SK-N-SH treated with all-trans-retinoic acid at 6 μM for 48 hours (cell line): ENCODE data around the gene ADAM33.

Experiments
- ATAC-seq: fragments of 200-7000 bp; cut with Tn5 transposase; 3 replicates; pipeline ENCODE4 v1.9.1; 2020; ENCODE audit warnings: mild to moderate bottlenecking, moderate library complexity
- BACH2 ChIP-seq: fragments of 250-450 bp; sonication (Bioruptor Pico); IDR thresholded peaks from 2 replicates; pipeline ENCODE4 v1.9.0; 2021; ENCODE audit warnings: mild to moderate bottlenecking, borderline replicate concordance
- ESRRG ChIP-seq: fragments of 250-450 bp; sonication (Bioruptor Pico); IDR thresholded peaks from 2 replicates; pipeline ENCODE4 v1.6.1; 2021; ENCODE audit warnings: mild to moderate bottlenecking
- GLIS3 ChIP-seq: fragments of 250-450 bp; sonication (Bioruptor Pico); IDR thresholded peaks from 2 replicates; pipeline ENCODE4 v1.5.0; 2020; ENCODE audit warnings: mild to moderate bottlenecking, moderate library complexity
- ISL1 ChIP-seq: fragments of 250-450 bp; sonication (Bioruptor Pico); IDR thresholded peaks from 2 replicates; pipeline ENCODE4 v2.1.2; 2022; ENCODE audit warnings: mild to moderate bottlenecking, moderate library complexity
- PPARA ChIP-seq: fragments of 250-450 bp; sonication (Bioruptor Pico); IDR thresholded peaks from 2 replicates; pipeline ENCODE4 v1.5.0; 2020; ENCODE audit warnings: mild to moderate bottlenecking, borderline replicate concordance
- RARB ChIP-seq: fragments of 250-450 bp; sonication (Bioruptor Pico); IDR thresholded peaks from 2 replicates; pipeline ENCODE4 v1.8.0; 2021; ENCODE audit warnings: mild to moderate bottlenecking, moderate library complexity
- TCF4 ChIP-seq: fragments of 250-450 bp; sonication (Bioruptor Pico); IDR thresholded peaks from 2 replicates; pipeline ENCODE4 v1.8.0; 2021; ENCODE audit warnings: mild to moderate bottlenecking, moderate library complexity, borderline replicate concordance
- TOX ChIP-seq: fragments of 250-450 bp; sonication (Bioruptor Pico); IDR thresholded peaks from 2 replicates; pipeline ENCODE4 v1.8.0; 2021; ENCODE audit warnings: mild to moderate bottlenecking, moderate library complexity, borderline replicate concordance
- ZC3H10 ChIP-seq: fragments of 250-450 bp; sonication (Bioruptor Pico); IDR thresholded peaks from 2 replicates; pipeline ENCODE4 v1.5.1; 2021; ENCODE audit warnings: mild to moderate bottlenecking, moderate library complexity
- ZFP3 ChIP-seq: fragments of 250-450 bp; sonication (Bioruptor Pico); IDR thresholded peaks from 2 replicates; pipeline ENCODE4 v1.5.0; 2020; ENCODE audit warnings: mild to moderate bottlenecking, moderate library complexity
- ZFP30 ChIP-seq: fragments of 450-650 bp; formaldehyde crosslinking; IDR thresholded peaks from 2 replicates; pipeline ENCODE4 v1.5.0; 2022; ENCODE audit warnings: mild to moderate bottlenecking, moderate library complexity
- ZNF565 ChIP-seq: fragments of 450-650 bp; formaldehyde crosslinking; conservative IDR thresholded peaks from 2 replicates; pipeline ENCODE4 v1.5.0; 2020; ENCODE audit warnings: low read depth, mild to moderate bottlenecking, moderate library complexity
- ZNF70 ChIP-seq: fragments of 450-650 bp; formaldehyde crosslinking; IDR thresholded peaks from 2 replicates; pipeline ENCODE4 v1.5.0; 2020; ENCODE audit warnings: mild to moderate bottlenecking, moderate library complexity
- ZNF8 ChIP-seq: fragments of 450-650 bp; formaldehyde crosslinking; IDR thresholded peaks from 2 replicates; pipeline ENCODE4 v1.5.0; 2020; ENCODE audit warnings: mild to moderate bottlenecking, moderate library complexity
- TF ChIP-seq, protein P1 (sequence below): fragments of 250-450 bp; sonication (Bioruptor Pico); IDR thresholded peaks from 2 replicates; pipeline ENCODE4 v1.8.0; 2021; ENCODE audit warnings: low read depth, mild to moderate bottlenecking, moderate library complexity, borderline replicate concordance
- TF ChIP-seq, protein P2 (sequence below): fragments of 250-450 bp; sonication (Bioruptor Pico); IDR thresholded peaks from 2 replicates; pipeline ENCODE4 v1.5.1; 2021; ENCODE audit warnings: mild to moderate bottlenecking, moderate library complexity
- TF ChIP-seq, protein P3 (sequence below): fragments of 250-450 bp; sonication (Bioruptor Pico); IDR thresholded peaks from 2 replicates; pipeline ENCODE4 v1.8.0; 2020; ENCODE audit warnings: mild to moderate bottlenecking, moderate library complexity, borderline replicate concordance
- TF ChIP-seq, protein P4 (sequence below): fragments of 250-450 bp; sonication (Bioruptor Pico); IDR thresholded peaks from 2 replicates; pipeline ENCODE4 v1.5.1; 2020; ENCODE audit warnings: low read depth, mild to moderate bottlenecking, moderate library complexity

The ADAM33 gene

DNA sequence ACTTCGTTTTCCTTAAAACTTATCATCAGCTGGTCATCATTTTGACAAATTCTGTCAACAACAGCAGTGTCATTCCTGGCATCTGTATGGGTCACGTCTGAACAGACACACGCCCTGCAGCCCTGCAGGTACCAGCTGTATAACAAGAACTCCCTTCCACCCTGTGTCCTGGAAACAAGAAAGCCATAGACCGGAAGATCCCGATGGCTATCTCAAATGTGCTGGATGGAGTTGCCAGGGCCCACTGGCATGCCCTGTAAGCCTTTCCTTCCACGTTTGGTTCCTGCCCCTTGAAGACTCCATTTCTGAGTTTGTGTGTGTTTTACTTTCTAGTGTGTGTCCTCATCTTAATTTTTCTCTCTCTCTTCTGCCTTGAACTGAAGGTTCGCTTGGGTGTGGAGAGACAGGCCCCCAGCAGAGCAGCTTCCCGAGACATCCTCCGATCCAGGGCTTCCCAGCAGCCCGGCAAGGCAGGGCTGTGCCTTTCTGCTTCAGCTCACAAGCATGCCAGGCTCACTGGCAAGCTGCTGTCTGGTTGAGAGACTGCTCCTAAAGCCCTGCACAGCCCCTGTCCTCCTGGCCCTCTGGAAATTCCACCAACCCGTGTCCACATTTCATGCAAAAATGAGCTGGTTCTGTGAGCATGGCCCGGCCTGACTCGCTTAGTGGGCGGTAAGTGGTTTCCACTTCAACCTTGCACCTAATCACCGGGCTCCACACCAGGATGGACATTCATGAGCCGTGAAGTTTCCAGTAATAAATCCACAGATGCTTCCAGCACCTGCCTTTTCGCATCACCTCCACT, 27.3 kb downstream of the ADAM33 start:
- ATAC-seq = no peak
- TF ChIP-seq ESRRG (no peak), GLIS3 (CRISPR knock-in tag) (no peak), ZFP30 (CRISPR knock-in tag) (no peak)

GRCh38 chr20:3653921-3654320, 27.9 kb downstream of the ADAM33 start:
- TF ChIP-seq PPARA (CRISPR knock-in tag) = no peak
- TF ChIP-seq, protein P1, sequence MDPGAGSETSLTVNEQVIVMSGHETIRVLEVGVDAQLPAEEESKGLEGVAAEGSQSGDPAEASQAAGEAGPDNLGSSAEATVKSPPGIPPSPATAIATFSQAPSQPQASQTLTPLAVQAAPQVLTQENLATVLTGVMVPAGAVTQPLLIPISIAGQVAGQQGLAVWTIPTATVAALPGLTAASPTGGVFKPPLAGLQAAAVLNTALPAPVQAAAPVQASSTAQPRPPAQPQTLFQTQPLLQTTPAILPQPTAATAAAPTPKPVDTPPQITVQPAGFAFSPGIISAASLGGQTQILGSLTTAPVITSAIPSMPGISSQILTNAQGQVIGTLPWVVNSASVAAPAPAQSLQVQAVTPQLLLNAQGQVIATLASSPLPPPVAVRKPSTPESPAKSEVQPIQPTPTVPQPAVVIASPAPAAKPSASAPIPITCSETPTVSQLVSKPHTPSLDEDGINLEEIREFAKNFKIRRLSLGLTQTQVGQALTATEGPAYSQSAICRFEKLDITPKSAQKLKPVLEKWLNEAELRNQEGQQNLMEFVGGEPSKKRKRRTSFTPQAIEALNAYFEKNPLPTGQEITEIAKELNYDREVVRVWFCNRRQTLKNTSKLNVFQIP (CRISPR knock-in tag) = no peak
- no peak for TF ChIP-seq ZNF70 (CRISPR knock-in tag)
- TF ChIP-seq ISL1 (CRISPR knock-in tag) = no peak
- TF ChIP-seq ZNF8 (CRISPR knock-in tag) = no peak
- TF ChIP-seq, protein P2, sequence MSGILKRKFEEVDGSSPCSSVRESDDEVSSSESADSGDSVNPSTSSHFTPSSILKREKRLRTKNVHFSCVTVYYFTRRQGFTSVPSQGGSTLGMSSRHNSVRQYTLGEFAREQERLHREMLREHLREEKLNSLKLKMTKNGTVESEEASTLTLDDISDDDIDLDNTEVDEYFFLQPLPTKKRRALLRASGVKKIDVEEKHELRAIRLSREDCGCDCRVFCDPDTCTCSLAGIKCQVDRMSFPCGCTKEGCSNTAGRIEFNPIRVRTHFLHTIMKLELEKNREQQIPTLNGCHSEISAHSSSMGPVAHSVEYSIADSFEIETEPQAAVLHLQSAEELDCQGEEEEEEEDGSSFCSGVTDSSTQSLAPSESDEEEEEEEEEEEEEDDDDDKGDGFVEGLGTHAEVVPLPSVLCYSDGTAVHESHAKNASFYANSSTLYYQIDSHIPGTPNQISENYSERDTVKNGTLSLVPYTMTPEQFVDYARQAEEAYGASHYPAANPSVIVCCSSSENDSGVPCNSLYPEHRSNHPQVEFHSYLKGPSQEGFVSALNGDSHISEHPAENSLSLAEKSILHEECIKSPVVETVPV = no peak
- no peak for TF ChIP-seq ZC3H10 (CRISPR knock-in tag)
- no peak for TF ChIP-seq GLIS3 (CRISPR knock-in tag)
- no peak for ATAC-seq

DNA sequence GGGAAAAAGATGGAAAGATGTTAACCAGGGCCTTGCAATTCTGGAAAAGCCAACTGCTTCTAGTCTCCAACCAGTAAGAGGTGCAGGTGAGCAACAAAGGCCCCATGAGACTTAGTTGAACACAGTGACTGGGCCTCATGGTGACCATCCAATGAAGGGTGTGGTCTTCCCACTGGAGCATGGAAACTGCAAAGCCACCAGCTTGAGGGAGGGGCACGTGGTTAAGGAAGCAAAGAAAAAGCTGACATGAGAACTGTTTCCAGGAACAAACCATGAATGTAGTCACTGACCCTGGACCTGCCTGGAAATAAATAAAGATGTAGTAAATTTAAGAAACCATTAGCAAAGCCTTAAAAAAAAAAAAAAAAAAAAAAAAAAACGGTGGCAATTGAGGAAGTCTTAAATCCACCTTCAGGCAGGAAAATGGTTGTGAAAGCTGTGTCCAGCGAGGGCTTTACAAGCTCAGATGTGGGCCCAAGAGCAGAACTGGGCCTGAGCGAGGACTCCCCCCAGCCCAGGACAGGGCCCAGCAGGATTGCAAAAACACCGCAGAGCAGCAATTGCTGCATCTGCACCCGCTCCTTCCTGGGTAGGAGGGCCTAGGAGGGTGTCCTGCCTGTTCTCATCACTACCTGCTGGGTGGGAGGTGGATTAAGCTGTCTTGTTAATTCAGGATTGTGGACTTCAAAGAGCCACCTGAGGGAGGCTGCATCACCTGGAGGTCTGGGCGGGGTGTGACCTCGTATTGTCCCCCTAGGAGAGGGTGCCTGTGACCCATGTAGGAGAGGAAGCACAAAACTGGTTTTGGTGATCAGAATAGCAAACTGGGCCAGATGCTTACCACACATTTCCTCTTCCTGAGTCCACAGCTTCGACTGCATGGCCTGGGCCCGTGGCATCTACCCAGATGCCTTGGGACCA, 28.9 kb downstream of the ADAM33 start:
- TF ChIP-seq TOX (CRISPR knock-in tag) = no peak
- TF ChIP-seq, protein P3, sequence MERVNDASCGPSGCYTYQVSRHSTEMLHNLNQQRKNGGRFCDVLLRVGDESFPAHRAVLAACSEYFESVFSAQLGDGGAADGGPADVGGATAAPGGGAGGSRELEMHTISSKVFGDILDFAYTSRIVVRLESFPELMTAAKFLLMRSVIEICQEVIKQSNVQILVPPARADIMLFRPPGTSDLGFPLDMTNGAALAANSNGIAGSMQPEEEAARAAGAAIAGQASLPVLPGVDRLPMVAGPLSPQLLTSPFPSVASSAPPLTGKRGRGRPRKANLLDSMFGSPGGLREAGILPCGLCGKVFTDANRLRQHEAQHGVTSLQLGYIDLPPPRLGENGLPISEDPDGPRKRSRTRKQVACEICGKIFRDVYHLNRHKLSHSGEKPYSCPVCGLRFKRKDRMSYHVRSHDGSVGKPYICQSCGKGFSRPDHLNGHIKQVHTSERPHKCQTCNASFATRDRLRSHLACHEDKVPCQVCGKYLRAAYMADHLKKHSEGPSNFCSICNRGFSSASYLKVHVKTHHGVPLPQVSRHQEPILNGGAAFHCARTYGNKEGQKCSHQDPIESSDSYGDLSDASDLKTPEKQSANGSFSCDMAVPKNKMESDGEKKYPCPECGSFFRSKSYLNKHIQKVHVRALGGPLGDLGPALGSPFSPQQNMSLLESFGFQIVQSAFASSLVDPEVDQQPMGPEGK (CRISPR knock-in tag) = no peak
- no peak for TF ChIP-seq ZNF70 (CRISPR knock-in tag)
- TF ChIP-seq, protein P1 (CRISPR knock-in tag) = no peak
- no peak for TF ChIP-seq ESRRG
- TF ChIP-seq TCF4 (CRISPR knock-in tag) = no peak
- no peak for TF ChIP-seq ZFP30 (CRISPR knock-in tag)
- TF ChIP-seq ISL1 (CRISPR knock-in tag) = no peak
- no peak for TF ChIP-seq ZFP3 (CRISPR knock-in tag)
- TF ChIP-seq, protein P4, sequence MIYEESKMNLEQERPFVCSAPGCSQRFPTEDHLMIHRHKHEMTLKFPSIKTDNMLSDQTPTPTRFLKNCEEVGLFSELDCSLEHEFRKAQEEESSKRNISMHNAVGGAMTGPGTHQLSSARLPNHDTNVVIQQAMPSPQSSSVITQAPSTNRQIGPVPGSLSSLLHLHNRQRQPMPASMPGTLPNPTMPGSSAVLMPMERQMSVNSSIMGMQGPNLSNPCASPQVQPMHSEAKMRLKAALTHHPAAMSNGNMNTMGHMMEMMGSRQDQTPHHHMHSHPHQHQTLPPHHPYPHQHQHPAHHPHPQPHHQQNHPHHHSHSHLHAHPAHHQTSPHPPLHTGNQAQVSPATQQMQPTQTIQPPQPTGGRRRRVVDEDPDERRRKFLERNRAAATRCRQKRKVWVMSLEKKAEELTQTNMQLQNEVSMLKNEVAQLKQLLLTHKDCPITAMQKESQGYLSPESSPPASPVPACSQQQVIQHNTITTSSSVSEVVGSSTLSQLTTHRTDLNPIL (CRISPR knock-in tag) = no peak
- TF ChIP-seq PPARA (CRISPR knock-in tag) = no peak
- no peak for TF ChIP-seq BACH2 (CRISPR knock-in tag)
- no peak for TF ChIP-seq RARB
- TF ChIP-seq ZC3H10 (CRISPR knock-in tag) = no peak
- TF ChIP-seq ZNF8 (CRISPR knock-in tag) = no peak
- no peak for TF ChIP-seq ZNF565 (CRISPR knock-in tag)
- ATAC-seq = no peak
